ENCODE results near the gene CITED1.
A peak's percentile ranks its signal among the peaks of the same experiment; 100 is the strongest.

CITED1 gene

DNA sequence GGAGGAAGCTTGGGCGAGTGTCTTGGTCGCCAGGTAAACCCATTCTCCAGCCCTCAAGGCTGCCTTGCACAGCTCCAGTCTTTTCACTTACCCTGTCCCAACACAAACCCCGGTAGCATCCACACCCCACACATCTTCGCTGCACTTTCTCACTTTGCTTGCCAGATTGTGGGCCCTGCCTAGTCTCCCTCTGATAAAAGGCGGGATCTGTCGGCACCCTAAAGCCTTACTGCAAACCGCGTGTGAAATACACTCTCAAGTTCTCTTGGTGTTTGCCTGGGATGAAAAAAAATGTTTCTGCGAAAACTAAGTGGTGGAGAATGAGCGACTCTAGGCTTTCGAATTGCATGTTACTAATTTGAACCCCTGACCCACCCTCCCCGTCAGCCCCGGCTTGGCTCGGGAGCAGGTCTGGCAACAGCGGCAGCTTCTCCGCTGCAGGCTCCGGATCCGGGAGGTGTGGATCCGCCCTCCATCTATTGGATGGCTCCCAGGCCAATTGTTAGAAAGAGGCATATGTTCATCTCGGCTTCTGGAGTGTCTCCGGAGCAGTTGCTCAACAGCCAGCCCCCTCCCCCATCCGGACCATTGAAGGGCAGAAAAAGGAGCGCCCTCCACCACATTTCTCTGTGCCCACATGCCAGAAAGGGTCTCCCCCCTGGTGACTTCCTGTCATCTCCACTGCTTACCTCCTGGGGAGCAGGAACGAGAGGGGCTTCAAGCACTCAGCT lies 3.0 kb upstream of the CITED1 start:
- peak; percentile 17 for DNase-seq (ENCODE audit: low spot score)

- DNase-seq (ENCODE audit: low spot score): no peak
Measured at GRCh38 chrX:72308209-72308565, 2.5 kb upstream of the CITED1 start.

GRCh38 chrX:72307646-72308051 lies 1.9 kb upstream of the CITED1 start:
- no peak for DNase-seq (ENCODE audit: low spot score)

- peak; percentile 12 for DNase-seq (ENCODE audit: low spot score)
Measured at GRCh38 chrX:72306851-72307645, 1.3 kb upstream of the CITED1 start.

- DNase-seq (ENCODE audit: low spot score): no peak
Measured at GRCh38 chrX:72306085-72306801, 529 bp upstream of the CITED1 start.

- no peak for DNase-seq (ENCODE audit: low spot score)
Measured at GRCh38 chrX:72304877-72305276, 837 bp downstream of the CITED1 start.

DNA sequence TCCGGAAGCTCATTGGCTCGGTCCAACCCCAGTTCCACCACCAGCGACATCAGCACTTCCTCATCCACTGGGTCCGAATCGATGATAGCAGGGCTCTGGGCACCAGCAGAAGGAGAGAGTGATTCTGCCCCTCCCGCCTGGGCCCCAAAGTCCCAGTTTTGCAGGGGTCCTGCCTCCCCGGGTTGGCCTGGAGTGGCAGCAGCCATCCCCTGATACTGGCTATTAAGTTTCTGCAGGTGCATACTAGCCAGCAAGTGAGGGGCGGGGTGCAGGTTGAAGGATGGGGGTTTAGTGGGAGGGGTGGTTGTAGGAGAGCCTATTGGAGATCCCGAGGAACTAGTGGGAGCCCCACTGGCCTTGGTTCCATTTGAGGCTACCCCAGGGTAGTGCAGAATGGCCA lies 3.9 kb downstream of the CITED1 start:
- no peak for DNase-seq (ENCODE audit: low spot score)

DNA sequence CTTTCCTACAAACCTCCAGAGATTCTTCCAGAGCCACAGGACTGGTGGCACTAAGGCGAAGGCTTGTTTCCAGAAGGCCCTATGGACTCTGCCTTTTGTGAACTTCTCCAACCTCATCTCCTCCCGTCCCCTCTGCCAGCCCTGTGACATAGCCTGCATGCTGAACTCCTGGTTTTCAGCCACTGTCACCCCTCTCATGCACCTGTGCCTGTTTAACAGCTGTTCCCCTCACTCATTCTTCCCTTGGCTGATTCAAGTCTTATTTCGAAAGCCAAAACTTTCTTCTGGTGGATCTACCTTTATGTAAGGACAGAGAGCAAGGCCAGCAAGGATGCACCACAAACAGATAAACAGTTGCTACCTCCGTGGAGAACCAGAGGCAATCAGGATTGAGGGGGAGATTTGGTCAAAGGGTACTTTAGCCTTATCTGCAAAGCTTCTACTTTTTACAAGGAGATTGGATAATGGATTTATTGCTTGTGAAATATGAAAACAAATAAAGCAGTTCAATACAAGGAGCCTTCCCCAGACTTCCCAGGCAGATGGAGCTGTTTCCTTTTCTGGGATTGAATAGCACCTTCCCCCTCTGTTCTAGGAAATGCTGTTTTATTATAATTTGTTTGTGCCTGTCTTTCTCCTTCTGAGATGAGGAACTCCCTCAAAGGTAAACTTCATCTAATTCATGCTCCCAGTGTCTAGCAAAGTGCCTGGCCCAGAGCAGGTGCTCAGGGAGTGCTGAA lies 5.7 kb downstream of the CITED1 start:
- no peak for DNase-seq (ENCODE audit: low spot score)

DNA sequence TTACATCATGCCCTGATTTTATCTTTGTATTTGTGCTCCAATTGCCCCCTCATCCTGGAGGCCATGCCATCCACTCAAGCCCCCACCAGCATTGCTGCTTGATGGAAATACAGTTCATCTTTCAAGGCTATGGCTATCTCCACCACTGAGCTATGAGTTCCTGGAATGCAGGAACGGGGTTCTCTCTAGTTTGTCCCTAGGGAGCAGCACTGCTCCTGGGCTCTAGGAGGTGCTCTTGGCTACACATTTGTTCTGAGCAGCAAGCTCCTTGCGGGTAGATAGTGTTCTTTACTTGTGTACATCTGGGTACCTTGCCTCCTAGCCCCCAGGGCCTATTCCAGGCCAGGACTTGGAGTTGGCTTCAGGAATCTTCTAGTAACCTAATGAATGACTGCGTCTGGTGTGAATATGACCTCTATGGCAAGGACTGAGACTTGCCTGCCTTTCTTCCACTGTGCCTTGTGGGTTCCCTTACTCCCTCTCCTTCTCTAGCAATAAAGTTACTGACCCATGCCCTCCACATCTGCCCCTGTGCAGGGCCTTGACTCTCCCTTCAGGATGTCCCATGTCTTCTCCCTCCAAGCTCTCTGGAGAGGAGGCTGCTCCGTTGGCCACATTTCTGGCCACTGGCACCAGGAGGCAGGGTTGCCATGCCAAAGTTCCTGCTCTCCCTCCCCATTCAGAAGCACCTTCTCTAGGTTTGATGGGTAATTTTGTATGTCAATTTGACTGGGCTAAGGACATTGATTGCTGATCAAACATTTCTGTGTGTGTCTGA lies 7.6 kb downstream of the CITED1 start:
- no peak for DNase-seq (ENCODE audit: low spot score)

GRCh38 chrX:72296991-72297390 lies 8.7 kb downstream of the CITED1 start:
- no peak for DNase-seq (ENCODE audit: low spot score)

DNA sequence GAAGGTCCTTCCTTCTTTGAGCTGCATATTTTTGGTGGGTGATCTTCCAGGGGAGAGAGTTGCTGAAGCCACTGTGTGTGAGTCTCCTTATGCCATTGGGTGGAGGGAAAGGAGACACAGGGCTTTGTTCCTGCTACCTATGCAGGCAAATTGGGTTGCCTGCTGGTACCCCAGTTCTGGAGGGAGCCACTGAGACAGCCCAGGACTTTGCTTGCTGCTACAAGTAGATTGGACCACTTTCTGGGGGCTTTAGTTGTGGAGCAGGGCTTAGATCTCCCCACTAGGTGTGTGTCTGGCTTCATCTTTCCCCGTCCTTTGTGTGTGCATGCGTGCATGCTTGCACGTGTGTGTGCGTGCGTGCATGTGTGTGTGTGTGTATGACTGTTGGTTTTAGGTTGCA lies 10.0 kb downstream of the CITED1 start:
- DNase-seq (ENCODE audit: low spot score): no peak

- no peak for DNase-seq (ENCODE audit: low spot score)
Measured at GRCh38 chrX:72294497-72294896, 11.2 kb downstream of the CITED1 start.

GRCh38 chrX:72282302-72282701 lies 23.4 kb downstream of the CITED1 start:
- no peak for DNase-seq (ENCODE audit: low spot score)

DNA sequence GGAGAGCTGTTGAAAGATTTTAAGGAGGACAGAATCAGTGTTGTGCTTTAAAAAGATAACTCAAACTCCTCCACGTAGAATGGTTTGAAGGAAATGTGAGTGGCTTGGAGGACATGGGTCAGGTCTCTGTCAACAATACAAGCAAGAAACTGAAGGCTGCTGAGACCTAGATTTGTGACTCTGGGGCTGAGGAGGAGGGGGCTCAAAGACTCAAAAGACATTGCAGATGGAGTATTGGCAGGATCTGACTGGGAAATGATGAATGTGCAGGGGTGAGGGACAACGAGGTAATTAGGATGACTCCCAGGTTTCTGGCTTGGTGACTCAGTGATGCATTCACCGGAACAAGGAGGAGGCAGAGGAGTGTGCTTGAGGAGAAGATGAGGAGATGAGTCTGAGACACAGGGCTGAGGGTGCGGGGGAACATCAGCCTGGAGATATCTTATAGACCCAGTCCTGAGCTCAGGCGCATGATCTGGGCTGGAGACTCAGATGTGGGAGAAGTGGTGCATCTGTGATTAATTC lies 25.3 kb downstream of the CITED1 start:
- DNase-seq (ENCODE audit: low spot score): no peak

DNA sequence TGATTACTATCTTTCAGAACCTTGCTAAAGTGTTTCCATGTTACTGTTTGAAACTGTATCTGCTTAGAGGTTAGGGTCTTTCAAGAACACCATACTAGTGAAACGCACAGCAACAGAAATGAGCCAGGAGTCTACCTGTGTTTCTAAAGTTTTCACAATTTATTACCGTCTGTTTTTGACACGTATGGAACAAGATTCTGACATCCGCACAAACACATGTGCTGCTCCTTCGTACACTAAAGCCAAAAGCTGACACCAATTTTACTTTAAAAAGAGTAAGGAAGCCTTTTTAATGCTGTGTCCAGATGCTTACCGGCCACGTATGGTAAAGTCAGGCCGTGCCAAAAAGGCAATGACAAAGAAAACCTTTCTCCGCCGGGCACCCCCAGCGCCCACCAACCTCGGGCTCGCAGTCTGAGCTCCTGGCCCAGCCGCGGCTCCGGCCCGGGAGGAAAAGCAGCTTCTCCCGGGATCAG lies 29.2 kb downstream of the CITED1 start:
- no peak for DNase-seq (ENCODE audit: low spot score)

DNA sequence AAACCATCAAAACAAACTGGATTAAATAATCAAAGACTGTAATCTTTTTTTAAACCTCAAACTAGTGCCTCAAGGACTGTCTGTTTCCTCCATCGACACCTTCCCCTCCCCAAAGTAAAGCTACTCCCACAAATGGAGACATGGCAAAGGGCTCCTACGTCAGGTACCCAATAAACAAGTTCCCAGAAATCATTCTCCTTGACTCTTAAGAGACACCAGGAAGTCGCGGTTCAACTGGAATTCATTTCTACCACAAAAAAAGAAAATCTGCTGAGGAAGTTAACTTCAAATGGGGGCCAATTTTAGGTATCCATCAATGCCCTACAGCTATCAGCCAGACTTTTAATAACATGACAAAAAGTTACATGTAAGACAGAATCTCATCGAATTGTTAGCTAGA lies 31.2 kb downstream of the CITED1 start:
- DNase-seq (ENCODE audit: low spot score): no peak

- peak; percentile 19 for DNase-seq (ENCODE audit: low spot score)
Measured at GRCh38 chrX:72273718-72274117, 32.0 kb downstream of the CITED1 start.

- no peak for DNase-seq (ENCODE audit: low spot score)
Measured at GRCh38 chrX:72272868-72273267, 32.8 kb downstream of the CITED1 start.

- DNase-seq (ENCODE audit: low spot score): no peak
Measured at GRCh38 chrX:72271812-72272211, 33.9 kb downstream of the CITED1 start.

DNA sequence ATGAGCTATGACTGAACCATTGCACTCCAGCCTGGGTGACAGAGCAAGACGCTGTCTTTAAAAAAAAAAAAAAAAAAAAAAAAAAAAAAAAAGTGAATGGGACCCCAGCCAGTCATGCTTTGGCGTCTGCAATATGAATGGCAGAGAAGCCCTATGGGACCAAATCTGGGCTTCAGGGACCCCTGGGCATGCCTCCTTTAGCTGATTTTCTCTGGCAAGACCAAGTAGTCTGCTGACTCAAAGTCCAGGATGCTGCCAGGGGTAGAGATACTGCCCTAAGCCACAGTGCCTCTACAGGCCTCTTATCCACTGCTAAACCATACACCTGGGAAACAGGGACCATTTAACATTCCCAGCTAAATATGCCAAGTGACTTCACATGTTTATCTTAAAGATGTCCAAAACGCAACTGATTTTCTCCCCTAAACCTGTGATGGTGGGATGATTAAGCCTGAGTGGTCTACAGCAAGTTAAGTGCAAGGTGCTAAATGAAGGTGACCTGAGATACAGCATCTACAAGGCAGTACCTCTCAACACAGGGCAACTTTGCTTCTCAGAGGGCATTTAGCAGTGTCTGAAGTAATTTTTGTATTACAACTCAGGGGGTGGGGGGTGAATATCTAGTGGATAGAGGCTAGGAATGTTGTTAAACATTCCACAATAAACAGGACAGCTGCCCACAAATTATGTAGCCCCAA lies 34.5 kb downstream of the CITED1 start:
- no peak for DNase-seq (ENCODE audit: low spot score)
